Uterus (tissue), 2 donors: ENCODE results near the gene TRABD.

Experiments used
- CTCF ChIP-seq, 4 experiments: fragments of 200-600 bp in 2 of 4; fragments of 450-650 bp in 2 of 4; sonication (generic) in 2 of 4; IDR thresholded peaks; one replicate each; pipeline ENCODE4 v1.5.1; 2016 to 2019; ENCODE audit warnings: antibody characterized with exemption in 4 of 4, mild to moderate bottlenecking in 2 of 4, moderate library complexity in 1 of 4
- POLR2A ChIP-seq, 2 donors: fragments of 450-650 bp; IDR thresholded peaks; one replicate each; pipeline ENCODE4 v1.6.1; 2016; ENCODE audit warnings: antibody characterized with exemption in 2 of 2, mild to moderate bottlenecking in 1 of 2, moderate library complexity in 1 of 2

- TF ChIP-seq POLR2A (IDR thresholded peaks at IDR 0.05) (no peak), CTCF (IDR thresholded peaks at IDR 0.05) (no peak)
Measured at GRCh38 chr22:50186181-50186714, 535 bp downstream of the TRABD start.
